Colonic mucosa (tissue), 4 donors: ENCODE results near the gene WSB1. TPM values are rescaled to one million over a fixed set of nuclear protein-coding genes. Genes with fewer than 3 reads are reported as not detected.

Experiments
- DNase-seq: peaks from one replicate; pipeline ENCODE4 v3.0.0-alpha.2; 2020
- H3K27ac ChIP-seq: fragments of 200-600 bp; one replicate; pipeline ENCODE4 v1.8.0; 2021
- H3K27me3 ChIP-seq: fragments of 200-600 bp; one replicate; pipeline ENCODE4 v1.8.0; 2021
- H3K36me3 ChIP-seq: fragments of 200-600 bp; one replicate; pipeline ENCODE4 v1.8.0; 2021
- H3K4me1 ChIP-seq: fragments of 200-600 bp; one replicate; pipeline ENCODE4 v1.8.0; 2021; ENCODE audit warnings: mild to moderate bottlenecking
- H3K4me3 ChIP-seq: fragments of 200-600 bp; one replicate; pipeline ENCODE4 v1.8.0; 2021
- H3K9ac ChIP-seq, 2 donors: one replicate each; pipeline ENCODE4 v1.7.0; 2013; ENCODE audit warnings: control low read depth in 2 of 2, low read depth in 2 of 2, low read length in 2 of 2
- H3K9me3 ChIP-seq: fragments of 200-600 bp; one replicate; pipeline ENCODE4 v1.8.0; 2021
- CTCF ChIP-seq: fragments of 200-600 bp; IDR thresholded peaks from one replicate; pipeline ENCODE4 v1.8.0; 2022; ENCODE audit warnings: antibody characterized with exemption, mild to moderate bottlenecking
- intact Hi-C: fragments of 100-400 bp; cut with DNase I; formaldehyde crosslinking; loops from one replicate; pipeline ENCODE4 v1.14.1; 2022
- total RNA-seq, 2 donors: library from RNA; stranded (reverse); fragmentation: NEBNext Ultra II Directional in 1 of 2; extraction: Animal tissue kit (Norgen Biotek cat#: 25700) in 1 of 2; gene quantifications; one replicate each; pipeline ENCODE4 v1.2.1, GENCODE V29; 2021
- donor health status: healthy.
- donor health status: DM: no; HTN: no; CAD: no.
- donor health status: DM: no; HTN: no; CAD: no.

The WSB1 gene
- total RNA-seq, 2 donors from 2014 or later, result 94.2 to 150 TPM

- Histone ChIP-seq H3K9ac (no peak overlapping the region), H3K36me3 (no peaks in the 10 kb centered on the region), H3K27me3 (no peaks in the 10 kb centered on the region), H3K9me3 (no peaks in the 10 kb centered on the region), H3K27ac (no peak overlapping the region), H3K4me3 (no peak overlapping the region), H3K4me1 (peaks cover 10% of the 10 kb centered on the region)
- intact Hi-C loops, result no loop called here
- TF ChIP-seq CTCF, result no peak
- DNase-seq, result no peak
Measured at GRCh38 chr17:27318228-27318627, 24.3 kb downstream of the WSB1 start.

GRCh38 chr17:27318633-27319032 is 24.7 kb downstream of the WSB1 start:
- H3K27me3 ChIP-seq, result no peaks in the 10 kb centered on the region
- no peak overlapping the region for H3K27ac ChIP-seq
- intact Hi-C loops, result no loop called here
- TF ChIP-seq CTCF, result no peak
- no peaks in the 10 kb centered on the region for H3K9me3 ChIP-seq
- no peaks in the 10 kb centered on the region for H3K36me3 ChIP-seq
- no peak overlapping the region for H3K4me3 ChIP-seq
- peaks cover 11% of the 10 kb centered on the region for H3K4me1 ChIP-seq
- no peak overlapping the region for H3K9ac ChIP-seq
- no peak for DNase-seq

GRCh38 chr17:27319541-27320221 is 25.8 kb downstream of the WSB1 start:
- peaks cover 15% of the 10 kb centered on the region for H3K4me1 ChIP-seq
- no peaks in the 10 kb centered on the region for H3K27me3 ChIP-seq
- H3K4me3 ChIP-seq, result no peak overlapping the region
- intact Hi-C loops, result no loop called here
- no peaks in the 10 kb centered on the region for H3K9me3 ChIP-seq
- H3K27ac ChIP-seq, result peak overlapping the region; percentile 5
- no peak for TF ChIP-seq CTCF
- peak; percentile 64 for DNase-seq
- no peaks in the 10 kb centered on the region for H3K36me3 ChIP-seq
- peak overlapping the region in 1 of 2 donors; percentile 62 for H3K9ac ChIP-seq

GRCh38 chr17:27320222-27320560 is 26.3 kb downstream of the WSB1 start:
- Histone ChIP-seq H3K9ac (peak overlapping the region in 1 of 2 donors; percentile 62), H3K4me1 (peaks cover 12% of the 10 kb centered on the region), H3K27ac (no peak overlapping the region)

GRCh38 chr17:27321372-27321771 is 27.5 kb downstream of the WSB1 start:
- H3K4me3 ChIP-seq, result no peak overlapping the region
- H3K36me3 ChIP-seq, result no peaks in the 10 kb centered on the region
- H3K9me3 ChIP-seq, result no peaks in the 10 kb centered on the region
- DNase-seq, result no peak
- H3K27ac ChIP-seq, result no peak overlapping the region
- no peak for TF ChIP-seq CTCF
- intact Hi-C loops, result no loop called here
- H3K9ac ChIP-seq, result no peak overlapping the region
- H3K27me3 ChIP-seq, result no peaks in the 10 kb centered on the region
- H3K4me1 ChIP-seq, result peaks cover 12% of the 10 kb centered on the region

More at GRCh38 chr17:27320222-27320560, 26.3 kb downstream of the WSB1 start:
- Histone ChIP-seq H3K9me3 (no peaks in the 10 kb centered on the region), H3K27me3 (no peaks in the 10 kb centered on the region), H3K4me3 (no peak overlapping the region), H3K36me3 (no peaks in the 10 kb centered on the region)
- no peak for TF ChIP-seq CTCF
- DNase-seq, result no peak
- intact Hi-C loops, result no loop called here
